ENCODE results near the gene APOBEC3G. TPM values are rescaled to one million over a fixed set of nuclear protein-coding genes. Genes with fewer than 3 reads are reported as not detected.
"Not testable (repeated sequence)": the region's sequence is repeated elsewhere in the genome, so short reads cannot be mapped to it uniquely, and the experiment has no call there.

The APOBEC3G gene
- total RNA-seq, 1 donor from 2014 or later: 3.4 TPM

GRCh38 chr22:39073981-39074380 is 3.1 kb upstream of the APOBEC3G start:
- Histone ChIP-seq H3K27me3 (ENCODE audit: control insufficient read depth, insufficient read depth, low read length) (no peaks in the 10 kb centered on the region), H3K4me3 (ENCODE audit: low read depth, low read length) (no peak overlapping the region), H3K36me3 (ENCODE audit: control insufficient read depth, insufficient read depth, low read length) (no peaks in the 10 kb centered on the region)
- DNase-seq (ENCODE audit: low read depth) (no peak), FAIRE-seq (no peak)
- TF ChIP-seq CTCF (IDR thresholded peaks at IDR 0.05; ENCODE audit: insufficient read depth, low read length, severe bottlenecking): no peak

GRCh38 chr22:39076155-39077025 is 685 bp upstream of the APOBEC3G start:
- not testable (repeated sequence) for H3K4me3 ChIP-seq (ENCODE audit: low read depth, low read length); H3K27me3 ChIP-seq (ENCODE audit: control insufficient read depth, insufficient read depth, low read length); DNase-seq (ENCODE audit: low read depth); FAIRE-seq; H3K36me3 ChIP-seq (ENCODE audit: control insufficient read depth, insufficient read depth, low read length)

- not testable (repeated sequence) for H3K4me3 ChIP-seq (ENCODE audit: low read depth, low read length); DNase-seq (ENCODE audit: low read depth); H3K36me3 ChIP-seq (ENCODE audit: control insufficient read depth, insufficient read depth, low read length); H3K27me3 ChIP-seq (ENCODE audit: control insufficient read depth, insufficient read depth, low read length); FAIRE-seq
Observed at GRCh38 chr22:39077912-39078311, 837 bp downstream of the APOBEC3G start.

- FAIRE-seq (no peak), DNase-seq (ENCODE audit: low read depth) (no peak)
- no peaks in the 10 kb centered on the region for H3K36me3 ChIP-seq (ENCODE audit: control insufficient read depth, insufficient read depth, low read length)
- no peaks in the 10 kb centered on the region for H3K27me3 ChIP-seq (ENCODE audit: control insufficient read depth, insufficient read depth, low read length)
- TF ChIP-seq CTCF (IDR thresholded peaks at IDR 0.05; ENCODE audit: insufficient read depth, low read length, severe bottlenecking): no peak
- no peak overlapping the region for H3K4me3 ChIP-seq (ENCODE audit: low read depth, low read length)
Observed at GRCh38 chr22:39078329-39078728, 1.3 kb downstream of the APOBEC3G start.

- not testable (repeated sequence) for H3K36me3 ChIP-seq (ENCODE audit: control insufficient read depth, insufficient read depth, low read length); DNase-seq (ENCODE audit: low read depth); H3K4me3 ChIP-seq (ENCODE audit: low read depth, low read length); H3K27me3 ChIP-seq (ENCODE audit: control insufficient read depth, insufficient read depth, low read length); FAIRE-seq
Observed at GRCh38 chr22:39079054-39079637, 2.1 kb downstream of the APOBEC3G start.

- no peak overlapping the region for H3K4me3 ChIP-seq (ENCODE audit: low read depth, low read length)
- no peaks in the 10 kb centered on the region for H3K36me3 ChIP-seq (ENCODE audit: control insufficient read depth, insufficient read depth, low read length)
- no peaks in the 10 kb centered on the region for H3K27me3 ChIP-seq (ENCODE audit: control insufficient read depth, insufficient read depth, low read length)
- TF ChIP-seq CTCF (IDR thresholded peaks at IDR 0.05; ENCODE audit: insufficient read depth, low read length, severe bottlenecking): no peak
- FAIRE-seq: peak; percentile 83
- DNase-seq (ENCODE audit: low read depth): no peak
Observed at GRCh38 chr22:39080052-39080762, 3.1 kb downstream of the APOBEC3G start.

- no peak for FAIRE-seq
Observed at GRCh38 chr22:39081016-39081415, 3.9 kb downstream of the APOBEC3G start.

More at GRCh38 chr22:39081016-39081415, 3.9 kb downstream of the APOBEC3G start:
- Histone ChIP-seq H3K36me3 (ENCODE audit: control insufficient read depth, insufficient read depth, low read length) (no peaks in the 10 kb centered on the region), H3K4me3 (ENCODE audit: low read depth, low read length) (no peak overlapping the region), H3K27me3 (ENCODE audit: control insufficient read depth, insufficient read depth, low read length) (no peaks in the 10 kb centered on the region)
- no peak for DNase-seq (ENCODE audit: low read depth)
- TF ChIP-seq CTCF (IDR thresholded peaks at IDR 0.05; ENCODE audit: insufficient read depth, low read length, severe bottlenecking): no peak
